Suprapubic skin (tissue), 4 donors: ENCODE measurements around the gene ADH4.

Source experiments
- CTCF ChIP-seq, 2 donors: fragments of 200-600 bp in 1 of 2; fragments of 450-650 bp in 1 of 2; sonication (generic) in 1 of 2; IDR thresholded peaks; one replicate each; pipeline ENCODE4 v1.5.1; 2016 to 2019; ENCODE audit warnings: antibody characterized with exemption in 2 of 2, mild to moderate bottlenecking in 1 of 2, moderate library complexity in 1 of 2
- EP300 ChIP-seq: sonication (generic); formaldehyde crosslinking; IDR thresholded peaks from one replicate; pipeline ENCODE4 v1.6.1; 2017; ENCODE audit warnings: antibody characterized with exemption
- POLR2A ChIP-seq, 2 donors: fragments of 450-650 bp; IDR thresholded peaks; one replicate each; pipeline ENCODE4 v1.6.1; 2017; ENCODE audit warnings: antibody characterized with exemption in 2 of 2, mild to moderate bottlenecking in 2 of 2, moderate library complexity in 2 of 2
- POLR2AphosphoS5 ChIP-seq, 3 donors: sonication (generic); formaldehyde crosslinking; IDR thresholded peaks; one replicate each; pipeline ENCODE4 v1.6.1; 2017; ENCODE audit warnings: antibody characterized with exemption in 3 of 3

DNA sequence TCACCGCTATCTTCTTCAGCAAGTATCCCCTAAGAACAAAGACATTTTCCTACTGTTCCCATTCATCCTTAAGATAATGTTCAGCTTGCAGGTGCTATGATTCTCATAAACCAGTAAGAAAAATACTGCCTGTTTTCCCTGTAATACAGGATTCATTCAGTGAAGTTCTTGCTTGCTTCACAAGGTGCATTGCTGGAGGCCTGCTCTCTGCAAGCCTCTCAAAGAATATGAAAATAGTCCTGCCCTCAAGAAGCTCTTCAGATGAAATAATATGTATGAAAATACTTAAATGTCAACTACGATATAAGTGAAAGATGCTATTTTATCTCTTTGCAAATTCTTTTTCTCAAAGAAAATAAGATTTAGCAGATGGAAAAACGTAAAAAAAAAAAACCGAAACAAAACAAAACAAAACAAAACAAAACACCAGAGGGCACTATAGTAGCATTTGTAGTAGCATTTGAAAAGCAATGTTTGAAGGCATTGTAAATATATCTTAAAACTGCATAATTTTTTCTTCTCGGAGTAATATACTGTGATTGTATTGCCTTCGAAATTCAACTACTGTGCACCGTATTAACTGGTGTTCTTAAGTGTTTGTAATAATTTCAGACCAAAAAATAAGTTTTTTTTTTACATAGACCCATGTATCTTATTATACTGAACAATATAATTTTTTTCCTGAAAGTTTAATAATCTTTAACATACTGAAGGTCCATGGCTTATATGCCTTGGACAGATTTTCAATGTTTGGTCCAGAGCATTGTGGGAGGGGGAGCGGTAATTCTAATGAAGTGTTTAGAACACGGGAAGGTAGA, 26.0 kb downstream of the ADH4 start:
- TF ChIP-seq POLR2A (IDR thresholded peaks at IDR 0.05), result no peak
- no peak for TF ChIP-seq CTCF (IDR thresholded peaks at IDR 0.05)
- TF ChIP-seq EP300, result no peak
- no peak for TF ChIP-seq POLR2AphosphoS5 (IDR thresholded peaks at IDR 0.05)
